Nephron progenitor cell (in vitro differentiated cells): Measurements from ENCODE around the gene EXO1.
A peak's percentile ranks its signal among the peaks of the same experiment; 100 is the strongest.

Source experiments
- DNase-seq: peaks from one replicate; pipeline ENCODE4 v3.0.0; 2021
- H3K27ac Mint-ChIP-seq: 2 replicates; pipeline ENCODE4 v1.8.0; 2021; ENCODE audit warnings: mild to moderate bottlenecking, moderate library complexity, mixed read lengths
- H3K27me3 Mint-ChIP-seq: 2 replicates; pipeline ENCODE4 v1.8.0; 2021; ENCODE audit warnings: mild to moderate bottlenecking, low read depth, mixed read lengths; ENCODE audit not compliant: poor library complexity
- H3K36me3 Mint-ChIP-seq: 2 replicates; pipeline ENCODE4 v1.8.0; 2021; ENCODE audit warnings: low read depth, mixed read lengths
- H3K4me1 Mint-ChIP-seq: 2 replicates; pipeline ENCODE4 v1.8.0; 2021; ENCODE audit warnings: mixed read lengths
- H3K4me3 Mint-ChIP-seq: 2 replicates; pipeline ENCODE4 v1.8.0; 2021; ENCODE audit warnings: mild to moderate bottlenecking, moderate library complexity, mixed read lengths
- H3K9me3 Mint-ChIP-seq: 2 replicates; pipeline ENCODE4 v1.8.0; 2021; ENCODE audit warnings: mild to moderate bottlenecking, moderate library complexity, mixed read lengths
- TF ChIP-seq, protein P1 (sequence below): fragments of 200-600 bp; sonication (generic); IDR thresholded peaks from 2 replicates; pipeline ENCODE4 v1.5.0; 2021; ENCODE audit warnings: antibody characterized with exemption

The EXO1 gene

DNA sequence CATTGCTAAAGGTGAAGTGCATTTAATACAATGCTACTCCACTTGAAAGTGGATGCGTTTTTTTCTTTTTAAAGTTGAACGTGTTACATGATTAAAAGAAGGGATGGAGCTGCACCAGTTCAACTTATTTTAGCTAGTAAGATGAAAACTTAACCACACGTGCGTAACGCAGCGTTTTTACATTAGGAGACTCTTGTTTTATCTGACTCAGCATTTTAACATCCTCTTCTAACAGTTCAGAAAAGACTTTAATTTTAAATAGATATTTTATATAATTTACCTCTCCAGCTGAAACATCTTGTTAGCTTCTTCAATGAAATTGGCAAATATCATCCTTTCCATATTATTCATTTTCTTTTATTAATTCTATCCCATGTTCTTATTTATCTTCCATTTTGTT lies 33.4 kb downstream of the EXO1 start:
- Mint-ChIP-seq H3K4me3 (no peak overlapping the region), H3K9me3 (no peaks in the 10 kb centered on the region), H3K4me1 (no peaks in the 10 kb centered on the region)

DNA sequence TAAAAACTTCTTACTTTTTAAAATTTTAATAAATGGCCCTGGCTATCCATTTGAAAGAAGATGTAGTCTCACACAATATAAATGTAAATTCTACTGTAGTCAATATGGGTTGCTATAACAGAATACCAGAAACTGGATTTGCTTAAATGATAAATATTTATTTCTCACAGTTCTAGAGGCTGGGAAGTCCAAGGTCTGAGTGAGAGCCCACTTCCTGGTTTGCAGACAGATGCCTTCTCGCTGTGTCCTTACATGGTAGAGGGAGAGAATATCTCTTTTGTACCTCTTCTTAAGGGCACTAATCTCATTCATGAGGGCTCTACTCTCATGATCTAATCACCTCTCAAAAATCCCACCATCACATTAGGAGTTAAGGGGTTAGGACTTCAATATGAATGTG lies 35.2 kb downstream of the EXO1 start:
- Mint-ChIP-seq H3K27me3 (no peaks in the 10 kb centered on the region), H3K36me3 (peaks cover 77% of the 10 kb centered on the region), H3K4me3 (no peak overlapping the region), H3K9me3 (no peaks in the 10 kb centered on the region), H3K4me1 (no peaks in the 10 kb centered on the region), H3K27ac (no peak overlapping the region)
- DNase-seq = no peak
- TF ChIP-seq, protein P1, sequence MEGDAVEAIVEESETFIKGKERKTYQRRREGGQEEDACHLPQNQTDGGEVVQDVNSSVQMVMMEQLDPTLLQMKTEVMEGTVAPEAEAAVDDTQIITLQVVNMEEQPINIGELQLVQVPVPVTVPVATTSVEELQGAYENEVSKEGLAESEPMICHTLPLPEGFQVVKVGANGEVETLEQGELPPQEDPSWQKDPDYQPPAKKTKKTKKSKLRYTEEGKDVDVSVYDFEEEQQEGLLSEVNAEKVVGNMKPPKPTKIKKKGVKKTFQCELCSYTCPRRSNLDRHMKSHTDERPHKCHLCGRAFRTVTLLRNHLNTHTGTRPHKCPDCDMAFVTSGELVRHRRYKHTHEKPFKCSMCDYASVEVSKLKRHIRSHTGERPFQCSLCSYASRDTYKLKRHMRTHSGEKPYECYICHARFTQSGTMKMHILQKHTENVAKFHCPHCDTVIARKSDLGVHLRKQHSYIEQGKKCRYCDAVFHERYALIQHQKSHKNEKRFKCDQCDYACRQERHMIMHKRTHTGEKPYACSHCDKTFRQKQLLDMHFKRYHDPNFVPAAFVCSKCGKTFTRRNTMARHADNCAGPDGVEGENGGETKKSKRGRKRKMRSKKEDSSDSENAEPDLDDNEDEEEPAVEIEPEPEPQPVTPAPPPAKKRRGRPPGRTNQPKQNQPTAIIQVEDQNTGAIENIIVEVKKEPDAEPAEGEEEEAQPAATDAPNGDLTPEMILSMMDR = no peak

More for the DNA sequence above, 33.4 kb downstream of the EXO1 start:
- DNase-seq = no peak
- Mint-ChIP-seq H3K27ac (no peak overlapping the region), H3K27me3 (no peaks in the 10 kb centered on the region), H3K36me3 (peaks cover 69% of the 10 kb centered on the region)
- TF ChIP-seq, protein P1 = no peak

DNA sequence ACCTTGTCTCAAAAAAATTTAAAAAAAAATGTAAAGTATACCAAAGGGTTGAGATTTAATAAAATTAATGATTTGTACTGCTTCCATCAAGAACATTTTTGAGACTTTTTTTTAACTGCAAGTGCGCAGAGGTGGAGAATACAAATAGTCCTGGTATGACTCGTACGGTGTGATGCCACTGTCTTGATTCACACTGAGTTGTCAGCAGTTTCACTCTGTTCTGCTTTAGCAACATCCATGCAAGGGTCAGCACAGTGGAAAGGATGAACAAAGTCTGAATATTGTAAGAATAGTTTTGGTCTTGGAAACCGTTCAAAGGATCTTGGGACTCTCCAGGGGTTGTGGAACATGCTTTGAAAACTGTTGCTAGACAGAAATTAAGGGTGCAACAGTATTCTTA lies 40.2 kb downstream of the EXO1 start:
- peaks cover 40% of the 10 kb centered on the region for H3K36me3 Mint-ChIP-seq
- no peaks in the 10 kb centered on the region for H3K9me3 Mint-ChIP-seq
- TF ChIP-seq, protein P1 = no peak
- no peak overlapping the region for H3K4me3 Mint-ChIP-seq
- no peak for DNase-seq
- peak overlapping the region; percentile 10 for H3K27ac Mint-ChIP-seq
- H3K4me1 Mint-ChIP-seq = no peaks in the 10 kb centered on the region
- no peaks in the 10 kb centered on the region for H3K27me3 Mint-ChIP-seq

DNA sequence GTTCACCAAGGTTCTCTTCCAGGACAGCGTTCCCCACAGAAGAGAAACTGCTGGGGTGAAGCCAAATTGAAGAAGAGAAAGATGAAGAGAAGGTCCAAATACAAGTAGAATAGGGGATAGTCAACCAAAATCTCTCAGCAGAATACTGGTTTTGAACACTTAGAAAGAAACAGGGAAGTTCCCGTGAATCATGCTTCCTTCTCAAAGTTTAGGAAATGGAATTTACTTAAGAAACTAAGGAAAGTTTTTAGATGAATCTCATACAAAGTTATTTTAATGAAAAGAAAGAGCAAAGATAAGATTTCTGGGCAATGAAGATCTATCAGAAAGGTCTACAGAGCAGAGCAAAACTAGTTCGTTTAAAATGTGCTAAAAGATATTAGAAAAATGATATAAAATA lies 43.3 kb downstream of the EXO1 start:
- no peak overlapping the region for H3K4me3 Mint-ChIP-seq
- H3K9me3 Mint-ChIP-seq = no peaks in the 10 kb centered on the region
- peaks cover 17% of the 10 kb centered on the region for H3K36me3 Mint-ChIP-seq
- H3K27me3 Mint-ChIP-seq = no peaks in the 10 kb centered on the region
- no peak overlapping the region for H3K27ac Mint-ChIP-seq
- DNase-seq = no peak
- TF ChIP-seq, protein P1 = no peak
- H3K4me1 Mint-ChIP-seq = no peaks in the 10 kb centered on the region

DNA sequence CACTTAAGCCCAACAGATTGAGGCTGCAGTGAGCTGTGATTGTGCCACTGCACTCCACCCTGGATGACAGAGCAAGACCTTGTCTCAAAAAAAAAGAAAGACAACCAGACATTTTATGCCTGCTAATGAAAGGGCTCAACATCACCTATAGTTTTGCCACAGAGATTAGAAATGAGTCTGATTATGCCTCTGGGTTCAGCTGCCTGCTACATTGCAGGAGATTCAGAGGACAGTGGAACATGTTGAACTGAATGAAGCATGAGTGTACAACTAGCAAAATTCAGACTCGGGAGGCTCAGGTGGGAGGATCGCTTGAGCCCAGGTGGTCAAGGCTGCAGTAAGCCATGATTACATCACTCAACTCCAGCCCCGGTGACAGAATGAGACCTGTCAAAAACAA lies 46.0 kb downstream of the EXO1 start:
- TF ChIP-seq, protein P1 = no peak
- Mint-ChIP-seq H3K36me3 (peaks cover 5% of the 10 kb centered on the region), H3K27me3 (peaks cover 2% of the 10 kb centered on the region), H3K9me3 (no peaks in the 10 kb centered on the region), H3K4me1 (no peaks in the 10 kb centered on the region), H3K4me3 (no peak overlapping the region), H3K27ac (peak overlapping the region; percentile 45)
- no peak for DNase-seq

DNA sequence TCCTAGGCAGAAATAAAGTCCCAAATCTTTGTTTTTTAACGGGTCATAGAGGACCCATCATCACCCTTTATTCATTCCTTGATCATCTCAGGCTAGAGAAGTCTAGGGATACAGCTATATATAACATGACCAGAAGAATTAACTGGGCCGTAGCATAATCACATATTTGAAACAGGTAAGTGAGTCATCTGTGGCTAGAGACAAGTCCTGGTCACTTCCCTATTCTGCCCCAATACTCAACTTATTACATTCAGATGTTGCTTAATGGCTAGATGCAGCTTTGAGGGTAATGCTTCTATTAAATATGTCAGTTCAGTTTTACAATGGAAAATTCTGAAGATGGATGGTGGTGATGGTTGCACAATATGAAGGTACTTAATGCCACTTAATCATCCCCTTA lies 47.0 kb downstream of the EXO1 start:
- no peaks in the 10 kb centered on the region for H3K9me3 Mint-ChIP-seq
- DNase-seq = no peak
- H3K27ac Mint-ChIP-seq = no peak overlapping the region
- H3K36me3 Mint-ChIP-seq = no peaks in the 10 kb centered on the region
- H3K4me1 Mint-ChIP-seq = no peaks in the 10 kb centered on the region
- no peak overlapping the region for H3K4me3 Mint-ChIP-seq
- H3K27me3 Mint-ChIP-seq = peaks cover 3% of the 10 kb centered on the region
- TF ChIP-seq, protein P1 = no peak
